SU-DHL-6 (cell line): ENCODE results near the gene PSEN1.

ENCODE experiments used
- EZH2phosphoT487 ChIP-seq: fragments of 200-600 bp; sonication (generic), shearing (Covaris generic); conservative IDR thresholded peaks from 2 replicates; pipeline ENCODE4 v1.6.1; 2018; ENCODE audit warnings: mild to moderate bottlenecking, antibody characterized with exemption, low read length, moderate library complexity, mixed read lengths
- TF ChIP-seq, protein P1 (sequence below): fragments of 200-600 bp; sonication (generic); IDR thresholded peaks from one replicate; pipeline ENCODE4 v1.5.1; 2017; ENCODE audit warnings: antibody characterized with exemption, mild to moderate bottlenecking, low read length, moderate library complexity; ENCODE audit not compliant: insufficient read depth, poor library complexity, severe bottlenecking

DNA sequence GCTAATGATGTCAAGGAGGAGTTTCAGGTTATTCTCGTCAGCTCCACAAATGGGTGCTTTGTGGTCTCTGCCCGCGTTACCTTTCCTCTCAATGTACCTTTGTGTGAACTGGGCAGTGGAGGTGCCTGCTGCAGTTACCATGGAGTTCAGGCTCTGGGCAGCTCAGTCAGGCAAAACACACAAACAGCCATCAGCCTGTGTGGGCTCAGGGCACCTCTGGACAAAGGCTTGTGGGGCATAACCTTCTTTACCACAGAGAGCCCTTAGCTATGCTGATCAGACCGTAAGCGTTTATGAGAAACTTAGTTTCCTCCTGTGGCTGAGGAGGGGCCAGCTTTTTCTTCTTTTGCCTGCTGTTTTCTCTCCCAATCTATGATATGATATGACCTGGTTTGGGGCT, 84.3 kb downstream of the PSEN1 start:
- TF ChIP-seq, protein P1, sequence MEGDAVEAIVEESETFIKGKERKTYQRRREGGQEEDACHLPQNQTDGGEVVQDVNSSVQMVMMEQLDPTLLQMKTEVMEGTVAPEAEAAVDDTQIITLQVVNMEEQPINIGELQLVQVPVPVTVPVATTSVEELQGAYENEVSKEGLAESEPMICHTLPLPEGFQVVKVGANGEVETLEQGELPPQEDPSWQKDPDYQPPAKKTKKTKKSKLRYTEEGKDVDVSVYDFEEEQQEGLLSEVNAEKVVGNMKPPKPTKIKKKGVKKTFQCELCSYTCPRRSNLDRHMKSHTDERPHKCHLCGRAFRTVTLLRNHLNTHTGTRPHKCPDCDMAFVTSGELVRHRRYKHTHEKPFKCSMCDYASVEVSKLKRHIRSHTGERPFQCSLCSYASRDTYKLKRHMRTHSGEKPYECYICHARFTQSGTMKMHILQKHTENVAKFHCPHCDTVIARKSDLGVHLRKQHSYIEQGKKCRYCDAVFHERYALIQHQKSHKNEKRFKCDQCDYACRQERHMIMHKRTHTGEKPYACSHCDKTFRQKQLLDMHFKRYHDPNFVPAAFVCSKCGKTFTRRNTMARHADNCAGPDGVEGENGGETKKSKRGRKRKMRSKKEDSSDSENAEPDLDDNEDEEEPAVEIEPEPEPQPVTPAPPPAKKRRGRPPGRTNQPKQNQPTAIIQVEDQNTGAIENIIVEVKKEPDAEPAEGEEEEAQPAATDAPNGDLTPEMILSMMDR = no peak
- TF ChIP-seq EZH2phosphoT487 = no peak
